ENCODE data around the gene CIAO1. TPM values are rescaled to one million over a fixed set of nuclear protein-coding genes. Genes with fewer than 3 reads are reported as not detected.
A peak's percentile ranks its signal among the peaks of the same experiment; 100 is the strongest.
"Not testable (repeated sequence)": the region's sequence is repeated elsewhere in the genome, so short reads cannot be mapped to it uniquely, and the experiment has no call there.

CIAO1 gene
- 10 to 100 TPM; 64.4 to 67.4 TPM for total RNA-seq

- ChIA-PET CTCF (interaction anchor here (0.6 to 2.1 kb wide), 15 partner anchors 7 to 497 kb away, joined by 3 to 14 read pairs (median 6); partner anchors contain the start of gene ASTL), POLR2A (interaction anchor here (0.8 to 4.2 kb wide), 10 partner anchors 11 to 149 kb away, joined by 3 to 31 read pairs (median 4); partner anchors contain the start of genes ADRA2B, NCAPH, SNRNP200 and STARD7)
- Mint-ChIP-seq H3K4me1 (peaks cover 47% of the 10 kb centered on the region), H3K4me3 (peak within 1 kb of the TSS; percentile 99), H3K9me3 (no peaks in the 10 kb centered on the region), H3K27ac (peak within 1 kb of the TSS; percentile 94), H3K27me3 (no peaks in the 10 kb centered on the region), H3K36me3 (ENCODE audit: low read depth) (peaks cover 56% of the 10 kb centered on the region)
- peak; percentile 99 for DNase-seq
These were observed at the start of gene CIAO1, which contains the start of gene TMEM127 for GRCh38 chr2:96265840-96266679. CIAO1 (plus strand) TSS chr2:96266225; CDS start chr2:96266351, 126 bp downstream. TMEM127 (minus strand) TSS chr2:96265997; CDS start chr2:96265381, 616 bp downstream.

- Mint-ChIP-seq H3K9me3 (no peaks in the 10 kb centered on the region), H3K27ac (no peak overlapping the region), H3K36me3 (ENCODE audit: low read depth) (no peaks in the 10 kb centered on the region), H3K4me1 (no peaks in the 10 kb centered on the region), H3K27me3 (no peaks in the 10 kb centered on the region), H3K4me3 (no peak overlapping the region)
- no peak for DNase-seq
- ChIA-PET POLR2A (interaction anchor here (1.0 kb wide), 1 partner anchor 10 kb away, joined by 4 read pairs; the partner anchor contains the start of gene STARD7), CTCF (no interaction called here)
These were observed 47.4 kb upstream of the CIAO1 start for GRCh38 chr2:96218508-96219131.

GRCh38 chr2:96219959-96220358 is 46.1 kb upstream of the CIAO1 start:
- H3K36me3 Mint-ChIP-seq (ENCODE audit: low read depth); POLR2A ChIA-PET; CTCF ChIA-PET; H3K27ac Mint-ChIP-seq; H3K27me3 Mint-ChIP-seq; DNase-seq; H3K9me3 Mint-ChIP-seq; H3K4me3 Mint-ChIP-seq; H3K4me1 Mint-ChIP-seq: not testable (repeated sequence)

- H3K36me3 Mint-ChIP-seq (ENCODE audit: low read depth); DNase-seq; H3K4me3 Mint-ChIP-seq; H3K27ac Mint-ChIP-seq; H3K27me3 Mint-ChIP-seq; H3K9me3 Mint-ChIP-seq; CTCF ChIA-PET; H3K4me1 Mint-ChIP-seq: not testable (repeated sequence)
- POLR2A ChIA-PET = interaction anchor here (1.3 kb wide), 1 partner anchor 13 kb away, joined by 4 read pairs; the partner anchor contains the start of gene STARD7
These were observed 44.9 kb upstream of the CIAO1 start for GRCh38 chr2:96221106-96221505.

- Mint-ChIP-seq H3K27ac (no peak overlapping the region), H3K36me3 (ENCODE audit: low read depth) (peaks cover 3% of the 10 kb centered on the region), H3K9me3 (no peaks in the 10 kb centered on the region), H3K4me3 (no peak overlapping the region), H3K4me1 (peaks cover 9% of the 10 kb centered on the region), H3K27me3 (no peaks in the 10 kb centered on the region)
- ChIA-PET POLR2A (interaction anchor here (3.0 kb wide), 1 partner anchor 17 kb away, joined by 12 read pairs; the partner anchor contains the start of gene STARD7), CTCF (interaction anchor here (1.1 kb wide), 1 partner anchor 51 kb away, joined by 3 read pairs; no protein-coding TSS in a partner anchor)
- no peak for DNase-seq
These were observed 41.0 kb upstream of the CIAO1 start for GRCh38 chr2:96225016-96225533.

GRCh38 chr2:96231316-96231715 is 34.7 kb upstream of the CIAO1 start:
- Mint-ChIP-seq H3K27me3 (no peaks in the 10 kb centered on the region), H3K36me3 (ENCODE audit: low read depth) (no peaks in the 10 kb centered on the region), H3K4me1 (no peaks in the 10 kb centered on the region), H3K9me3 (no peaks in the 10 kb centered on the region), H3K4me3 (no peak overlapping the region), H3K27ac (no peak overlapping the region)
- no peak for DNase-seq
- ChIA-PET CTCF (no interaction called here), POLR2A (interaction anchor here (1.3 to 4.4 kb wide), 3 partner anchors 11 to 33 kb away, joined by 4 to 18 read pairs (median 4); partner anchors contain the start of gene STARD7)

- no peaks in the 10 kb centered on the region for H3K9me3 Mint-ChIP-seq
- ChIA-PET POLR2A (interaction anchor here (1.0 to 4.4 kb wide), 2 partner anchors 8 to 25 kb away, joined by 3 to 18 read pairs; partner anchors contain the start of gene STARD7), CTCF (interaction anchor here (0.7 to 2.7 kb wide), 2 partner anchors 28 to 31 kb away, joined by 3 to 8 read pairs; no protein-coding TSS in a partner anchor)
- H3K27ac Mint-ChIP-seq = no peak overlapping the region
- no peak for DNase-seq
- no peaks in the 10 kb centered on the region for H3K27me3 Mint-ChIP-seq
- no peaks in the 10 kb centered on the region for H3K36me3 Mint-ChIP-seq (ENCODE audit: low read depth)
- H3K4me3 Mint-ChIP-seq = no peak overlapping the region
- H3K4me1 Mint-ChIP-seq = no peaks in the 10 kb centered on the region
These were observed 32.6 kb upstream of the CIAO1 start for GRCh38 chr2:96233436-96233835.

GRCh38 chr2:96233880-96234316 is 32.1 kb upstream of the CIAO1 start:
- H3K4me3 Mint-ChIP-seq = no peak overlapping the region
- ChIA-PET POLR2A (interaction anchor here (1.0 to 4.4 kb wide), 2 partner anchors 8 to 25 kb away, joined by 3 to 18 read pairs; partner anchors contain the start of gene STARD7), CTCF (interaction anchor here (0.7 to 2.7 kb wide), 2 partner anchors 27 to 31 kb away, joined by 3 to 8 read pairs; no protein-coding TSS in a partner anchor)
- no peaks in the 10 kb centered on the region for H3K9me3 Mint-ChIP-seq
- H3K27me3 Mint-ChIP-seq = no peaks in the 10 kb centered on the region
- no peak for DNase-seq
- H3K36me3 Mint-ChIP-seq (ENCODE audit: low read depth) = no peaks in the 10 kb centered on the region
- no peaks in the 10 kb centered on the region for H3K4me1 Mint-ChIP-seq
- H3K27ac Mint-ChIP-seq = no peak overlapping the region

GRCh38 chr2:96236882-96237281 is 29.1 kb upstream of the CIAO1 start:
- H3K9me3 Mint-ChIP-seq = no peaks in the 10 kb centered on the region
- H3K4me3 Mint-ChIP-seq = no peak overlapping the region
- peaks cover 13% of the 10 kb centered on the region for H3K4me1 Mint-ChIP-seq
- no peaks in the 10 kb centered on the region for H3K36me3 Mint-ChIP-seq (ENCODE audit: low read depth)
- DNase-seq = no peak
- H3K27me3 Mint-ChIP-seq = no peaks in the 10 kb centered on the region
- H3K27ac Mint-ChIP-seq = no peak overlapping the region
- ChIA-PET POLR2A (interaction anchor here (1.6 to 2.0 kb wide), 2 partner anchors 9 to 29 kb away, joined by 4 to 9 read pairs; partner anchors contain the start of gene STARD7), CTCF (no interaction called here)

GRCh38 chr2:96238266-96238665 is 27.8 kb upstream of the CIAO1 start:
- H3K9me3 Mint-ChIP-seq = no peaks in the 10 kb centered on the region
- no peak for DNase-seq
- H3K27ac Mint-ChIP-seq = no peak overlapping the region
- H3K4me1 Mint-ChIP-seq = peaks cover 27% of the 10 kb centered on the region
- POLR2A ChIA-PET = interaction anchor here (2.0 kb wide), 1 partner anchor 30 kb away, joined by 9 read pairs; the partner anchor contains the start of gene STARD7
- CTCF ChIA-PET = no interaction called here
- no peaks in the 10 kb centered on the region for H3K36me3 Mint-ChIP-seq (ENCODE audit: low read depth)
- H3K4me3 Mint-ChIP-seq = no peak overlapping the region
- H3K27me3 Mint-ChIP-seq = no peaks in the 10 kb centered on the region

- peaks cover 30% of the 10 kb centered on the region for H3K4me1 Mint-ChIP-seq
- POLR2A ChIA-PET = interaction anchor here (4.1 kb wide), 1 partner anchor 30 kb away, joined by 39 read pairs; the partner anchor contains the start of gene STARD7
- DNase-seq = no peak
These were observed 26.9 kb upstream of the CIAO1 start for GRCh38 chr2:96239091-96239490.

GRCh38 chr2:96239745-96240264 is 26.2 kb upstream of the CIAO1 start:
- no peak for DNase-seq
- H3K36me3 Mint-ChIP-seq (ENCODE audit: low read depth) = no peaks in the 10 kb centered on the region
- peaks cover 34% of the 10 kb centered on the region for H3K4me1 Mint-ChIP-seq
- peaks cover 2% of the 10 kb centered on the region for H3K9me3 Mint-ChIP-seq
- H3K4me3 Mint-ChIP-seq = no peak overlapping the region
- CTCF ChIA-PET = interaction anchor here (0.8 to 1.9 kb wide), 3 partner anchors 21 to 66 kb away, joined by 3 to 5 read pairs (median 3); partner anchors contain the start of gene STARD7
- H3K27me3 Mint-ChIP-seq = no peaks in the 10 kb centered on the region
- POLR2A ChIA-PET = interaction anchor here (4.1 kb wide), 1 partner anchor 31 kb away, joined by 39 read pairs; the partner anchor contains the start of gene STARD7
- H3K27ac Mint-ChIP-seq = no peak overlapping the region

More at GRCh38 chr2:96239091-96239490, 26.9 kb upstream of the CIAO1 start:
- Mint-ChIP-seq H3K36me3 (ENCODE audit: low read depth) (no peaks in the 10 kb centered on the region), H3K4me3 (no peak overlapping the region), H3K27ac (no peak overlapping the region), H3K27me3 (no peaks in the 10 kb centered on the region), H3K9me3 (no peaks in the 10 kb centered on the region)
- CTCF ChIA-PET = interaction anchor here (0.8 to 1.9 kb wide), 3 partner anchors 21 to 65 kb away, joined by 3 to 5 read pairs (median 3); partner anchors contain the start of gene STARD7

All from activated CD4-positive, alpha-beta memory T cell treated with anti-CD3 and anti-CD28 coated beads, Interleukin-2, amount 10 ng/mL, durations not matched to agents 7 days and 5 days (primary cell).